ENCODE data around the gene SARDH. TPM values are rescaled to one million over a fixed set of nuclear protein-coding genes. Genes with fewer than 3 reads are reported as not detected.

SARDH gene
- total and polyA plus RNA-seq, 9 of the 15 experiments (the other 6 are each of a cell fraction or from before 2014, with no cell fraction given), result 0.14 TPM; not detected in 8

DNA sequence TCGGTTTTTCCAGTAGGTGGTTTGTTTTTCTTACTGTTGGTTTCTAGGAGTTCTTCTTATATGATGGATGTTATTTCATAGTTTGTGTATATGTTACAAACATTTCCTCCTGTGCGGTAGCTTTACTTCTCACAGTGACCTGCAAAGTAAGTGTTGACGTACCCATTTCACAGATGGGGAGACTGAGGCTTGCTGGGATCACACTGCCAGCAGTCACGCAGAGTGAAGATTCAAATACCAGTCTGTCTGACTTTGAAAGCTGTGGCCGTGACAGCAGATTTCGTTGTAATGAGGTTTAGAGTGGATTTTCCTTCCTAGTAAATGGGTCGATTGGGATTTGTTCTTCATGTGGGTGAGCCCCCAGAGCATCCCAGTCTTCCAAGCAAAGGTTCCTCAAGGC, 89.0 kb downstream of the SARDH start (continued):
- TF ChIP-seq CHD4 (IDR thresholded peaks at IDR 0.05; ENCODE audit: insufficient read depth, insufficient replicate concordance, low read depth, low read length, poor library complexity, severe bottlenecking) (peak; percentile 23), MXI1 (IDR thresholded peaks at IDR 0.05; ENCODE audit: low read depth, low read length) (no peak)
- TF ChIP-seq, protein P1, sequence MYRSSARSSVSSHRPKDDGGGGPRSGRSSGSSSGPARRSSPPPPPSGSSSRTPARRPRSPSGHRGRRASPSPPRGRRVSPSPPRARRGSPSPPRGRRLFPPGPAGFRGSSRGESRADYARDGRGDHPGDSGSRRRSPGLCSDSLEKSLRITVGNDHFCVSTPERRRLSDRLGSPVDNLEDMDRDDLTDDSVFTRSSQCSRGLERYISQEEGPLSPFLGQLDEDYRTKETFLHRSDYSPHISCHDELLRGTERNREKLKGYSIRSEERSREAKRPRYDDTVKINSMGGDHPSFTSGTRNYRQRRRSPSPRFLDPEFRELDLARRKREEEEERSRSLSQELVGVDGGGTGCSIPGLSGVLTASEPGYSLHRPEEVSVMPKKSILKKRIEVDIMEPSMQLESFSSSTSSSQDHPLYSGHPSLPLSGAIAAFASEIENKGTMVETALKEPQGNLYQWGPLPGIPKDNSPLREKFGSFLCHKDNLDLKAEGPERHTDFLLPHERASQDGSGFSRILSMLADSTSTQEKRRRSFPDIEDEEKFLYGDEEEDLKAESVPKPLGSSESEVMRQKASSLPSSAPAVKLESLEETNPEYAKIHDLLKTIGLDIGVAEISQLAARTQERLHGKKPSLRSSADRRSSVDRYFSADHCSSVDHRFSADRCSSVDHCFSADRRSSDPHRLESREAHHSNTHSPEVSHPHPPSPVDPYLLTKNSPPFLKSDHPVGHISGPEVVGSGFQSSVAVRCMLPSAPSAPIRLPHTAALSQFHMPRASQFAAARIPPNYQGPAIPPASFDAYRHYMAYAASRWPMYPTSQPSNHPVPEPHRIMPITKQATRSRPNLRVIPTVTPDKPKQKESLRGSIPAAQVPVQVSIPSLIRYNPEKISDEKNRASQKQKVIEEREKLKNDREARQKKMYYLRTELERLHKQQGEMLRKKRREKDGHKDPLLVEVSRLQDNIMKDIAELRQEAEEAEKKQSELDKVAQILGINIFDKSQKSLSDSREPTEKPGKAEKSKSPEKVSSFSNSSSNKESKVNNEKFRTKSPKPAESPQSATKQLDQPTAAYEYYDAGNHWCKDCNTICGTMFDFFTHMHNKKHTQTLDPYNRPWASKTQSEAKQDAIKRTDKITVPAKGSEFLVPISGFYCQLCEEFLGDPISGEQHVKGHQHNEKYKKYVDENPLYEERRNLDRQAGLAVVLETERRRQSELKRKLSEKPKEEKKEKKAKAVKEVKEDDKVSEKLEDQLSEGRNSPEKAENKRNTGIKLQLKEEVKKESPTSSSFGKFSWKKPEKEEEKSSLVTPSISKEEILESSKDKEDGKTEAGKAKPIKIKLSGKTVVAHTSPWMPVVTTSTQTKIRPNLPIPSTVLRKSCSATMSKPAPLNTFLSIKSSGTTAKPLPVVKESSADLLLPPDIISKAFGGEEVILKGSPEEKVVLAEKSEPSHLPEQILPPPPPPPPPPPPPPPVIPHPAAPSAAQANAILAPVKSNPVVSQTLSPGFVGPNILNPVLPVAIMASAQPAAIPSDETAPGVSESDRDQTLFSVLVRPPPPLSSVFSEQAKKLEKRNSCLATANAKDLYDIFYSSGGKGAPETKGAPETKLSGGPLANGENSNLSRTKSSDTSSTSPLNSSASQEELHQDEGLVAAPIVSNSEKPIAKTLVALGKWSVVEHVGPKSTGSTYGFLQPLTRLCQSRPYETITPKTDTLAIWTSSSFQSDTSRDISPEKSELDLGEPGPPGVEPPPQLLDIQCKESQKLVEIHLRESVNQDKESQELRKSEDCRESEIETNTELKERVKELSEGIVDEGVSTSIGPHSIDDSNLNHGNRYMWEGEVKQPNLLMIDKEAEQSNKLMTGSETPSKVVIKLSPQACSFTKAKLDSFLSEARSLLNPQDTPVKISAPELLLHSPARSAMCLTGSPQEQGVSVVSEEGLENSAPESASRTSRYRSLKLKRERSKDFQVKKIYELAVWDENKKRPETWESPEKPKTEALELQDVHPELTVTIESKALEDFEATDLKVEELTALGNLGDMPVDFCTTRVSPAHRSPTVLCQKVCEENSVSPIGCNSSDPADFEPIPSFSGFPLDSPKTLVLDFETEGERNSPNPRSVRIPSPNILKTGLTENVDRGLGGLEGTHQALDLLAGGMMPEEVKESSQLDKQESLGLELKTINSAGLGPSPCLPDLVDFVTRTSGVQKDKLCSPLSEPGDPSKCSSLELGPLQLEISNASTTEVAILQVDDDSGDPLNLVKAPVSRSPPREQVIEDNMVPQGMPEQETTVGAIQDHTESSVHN (IDR thresholded peaks at IDR 0.05; ENCODE audit: borderline replicate concordance in 1 of 2, low read depth in 1 of 2), result no peak
- TF ChIP-seq, protein P2, sequence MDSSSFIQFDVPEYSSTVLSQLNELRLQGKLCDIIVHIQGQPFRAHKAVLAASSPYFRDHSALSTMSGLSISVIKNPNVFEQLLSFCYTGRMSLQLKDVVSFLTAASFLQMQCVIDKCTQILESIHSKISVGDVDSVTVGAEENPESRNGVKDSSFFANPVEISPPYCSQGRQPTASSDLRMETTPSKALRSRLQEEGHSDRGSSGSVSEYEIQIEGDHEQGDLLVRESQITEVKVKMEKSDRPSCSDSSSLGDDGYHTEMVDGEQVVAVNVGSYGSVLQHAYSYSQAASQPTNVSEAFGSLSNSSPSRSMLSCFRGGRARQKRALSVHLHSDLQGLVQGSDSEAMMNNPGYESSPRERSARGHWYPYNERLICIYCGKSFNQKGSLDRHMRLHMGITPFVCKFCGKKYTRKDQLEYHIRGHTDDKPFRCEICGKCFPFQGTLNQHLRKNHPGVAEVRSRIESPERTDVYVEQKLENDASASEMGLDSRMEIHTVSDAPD (CRISPR knock-in tag; IDR thresholded peaks at IDR 0.05), result no peak
